ENCODE results near the gene MACROD2.
"Not testable (repeated sequence)": the region's sequence is repeated elsewhere in the genome, so short reads cannot be mapped to it uniquely, and the experiment has no call there.

The MACROD2 gene

DNA sequence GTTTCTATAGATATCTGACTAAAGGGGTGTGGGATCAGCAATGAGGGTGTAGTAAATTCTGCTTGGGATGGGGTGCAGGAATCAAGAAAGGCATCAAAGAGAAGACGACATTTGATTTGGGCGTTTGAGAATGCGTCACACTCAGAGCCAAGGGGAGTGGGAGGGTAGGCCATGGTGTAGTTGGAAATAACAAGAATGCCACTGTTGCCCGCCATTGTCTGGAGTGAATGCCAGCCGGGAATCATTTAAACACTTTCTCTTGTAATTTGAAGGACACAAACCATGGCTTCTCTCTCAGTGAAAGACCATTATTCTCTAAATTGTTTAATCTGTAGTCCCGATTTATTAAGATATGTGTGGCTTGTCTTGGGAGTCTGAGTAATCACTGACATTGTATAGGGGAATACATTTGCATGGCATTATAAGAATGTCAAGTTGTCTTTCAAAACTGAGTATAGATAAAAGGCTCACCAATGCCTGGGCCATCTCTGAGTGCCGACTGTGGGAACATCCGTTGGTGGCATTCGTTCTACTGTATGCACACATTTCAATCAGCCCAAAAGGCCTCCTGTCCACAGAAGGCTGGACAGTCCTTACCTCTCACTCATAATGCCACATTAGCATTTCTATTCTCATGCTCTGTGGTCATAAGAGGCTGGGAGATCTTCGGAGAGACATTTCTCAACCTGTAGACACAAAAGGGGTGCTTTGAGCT lies 1800.1 kb downstream of the MACROD2 start:
- DNase-seq (ENCODE audit: low spot score): no peak
- TF ChIP-seq, protein P1, sequence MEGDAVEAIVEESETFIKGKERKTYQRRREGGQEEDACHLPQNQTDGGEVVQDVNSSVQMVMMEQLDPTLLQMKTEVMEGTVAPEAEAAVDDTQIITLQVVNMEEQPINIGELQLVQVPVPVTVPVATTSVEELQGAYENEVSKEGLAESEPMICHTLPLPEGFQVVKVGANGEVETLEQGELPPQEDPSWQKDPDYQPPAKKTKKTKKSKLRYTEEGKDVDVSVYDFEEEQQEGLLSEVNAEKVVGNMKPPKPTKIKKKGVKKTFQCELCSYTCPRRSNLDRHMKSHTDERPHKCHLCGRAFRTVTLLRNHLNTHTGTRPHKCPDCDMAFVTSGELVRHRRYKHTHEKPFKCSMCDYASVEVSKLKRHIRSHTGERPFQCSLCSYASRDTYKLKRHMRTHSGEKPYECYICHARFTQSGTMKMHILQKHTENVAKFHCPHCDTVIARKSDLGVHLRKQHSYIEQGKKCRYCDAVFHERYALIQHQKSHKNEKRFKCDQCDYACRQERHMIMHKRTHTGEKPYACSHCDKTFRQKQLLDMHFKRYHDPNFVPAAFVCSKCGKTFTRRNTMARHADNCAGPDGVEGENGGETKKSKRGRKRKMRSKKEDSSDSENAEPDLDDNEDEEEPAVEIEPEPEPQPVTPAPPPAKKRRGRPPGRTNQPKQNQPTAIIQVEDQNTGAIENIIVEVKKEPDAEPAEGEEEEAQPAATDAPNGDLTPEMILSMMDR (IDR thresholded peaks at IDR 0.05; ENCODE audit: extremely low read depth, missing control alignments): no peak

DNA sequence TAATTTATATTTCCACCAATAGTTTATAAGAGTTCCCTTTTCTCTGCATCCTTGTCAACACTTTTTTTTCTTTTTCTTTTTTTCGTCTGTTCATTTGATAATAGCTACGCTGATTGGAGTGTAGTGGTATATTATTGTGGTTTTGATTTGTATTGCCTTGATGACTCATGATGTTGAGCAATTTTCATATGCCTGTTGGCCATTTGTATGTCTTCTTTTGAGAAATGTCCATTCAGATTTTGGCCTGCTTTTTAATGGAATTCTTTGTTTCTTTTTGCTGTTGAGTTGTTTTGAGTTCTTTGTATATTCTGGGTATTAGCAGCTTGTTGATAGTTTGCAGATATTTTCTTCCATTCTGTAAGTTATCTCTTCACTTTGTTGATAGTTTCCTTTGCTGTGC lies 1804.6 kb downstream of the MACROD2 start:
- DNase-seq (ENCODE audit: low spot score): no peak
- TF ChIP-seq, protein P1 (IDR thresholded peaks at IDR 0.05; ENCODE audit: extremely low read depth, missing control alignments): no peak

- TF ChIP-seq, protein P1 (IDR thresholded peaks at IDR 0.05; ENCODE audit: extremely low read depth, missing control alignments): no peak
- DNase-seq (ENCODE audit: low spot score): no peak
Measured at GRCh38 chr20:15802020-15802419, 1806.7 kb downstream of the MACROD2 start.

DNA sequence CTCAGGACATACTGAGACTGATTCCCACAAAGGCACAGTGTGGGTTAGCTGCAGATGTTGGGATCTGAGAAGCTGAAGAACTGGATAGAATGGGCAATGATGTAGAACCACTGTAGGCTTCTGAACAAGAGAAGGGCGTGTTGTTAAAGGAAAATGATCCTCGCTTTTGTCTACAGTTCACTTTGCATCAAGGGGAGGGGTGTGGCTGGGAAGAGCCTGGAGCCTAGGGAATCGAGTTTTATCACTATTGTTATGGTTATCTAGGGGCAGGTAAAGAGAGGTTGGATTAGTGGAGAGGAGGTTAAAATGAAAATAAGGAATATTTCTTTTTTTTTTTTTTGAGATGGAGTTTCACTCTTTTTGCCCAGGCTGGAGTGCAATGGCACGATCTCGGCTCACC lies 1809.8 kb downstream of the MACROD2 start:
- no peak for DNase-seq (ENCODE audit: low spot score)
- TF ChIP-seq, protein P1 (IDR thresholded peaks at IDR 0.05; ENCODE audit: extremely low read depth, missing control alignments): no peak

GRCh38 chr20:15806105-15806504 lies 1810.8 kb downstream of the MACROD2 start:
- DNase-seq (ENCODE audit: low spot score): no peak
- TF ChIP-seq, protein P1 (IDR thresholded peaks at IDR 0.05; ENCODE audit: extremely low read depth, missing control alignments): no peak

DNA sequence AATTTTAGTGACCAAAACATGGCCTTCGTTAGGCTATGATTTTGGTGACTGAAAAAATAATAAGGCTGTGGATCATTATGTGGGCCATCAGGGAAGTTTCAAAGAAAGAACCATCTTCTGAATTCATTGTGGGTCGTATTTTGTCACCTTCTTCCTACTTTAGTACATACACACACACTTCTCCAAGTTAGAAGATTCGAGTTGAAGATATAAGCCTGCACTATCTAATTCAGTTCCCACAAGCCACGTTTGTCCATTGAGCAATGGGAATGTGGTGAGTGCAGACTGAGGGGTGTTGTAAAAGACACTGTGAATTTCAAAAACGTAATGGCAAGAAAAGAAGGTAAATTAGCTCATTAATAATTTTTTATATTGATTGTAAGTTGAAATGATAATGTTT lies 1812.0 kb downstream of the MACROD2 start:
- DNase-seq (ENCODE audit: low spot score): no peak
- TF ChIP-seq, protein P1 (IDR thresholded peaks at IDR 0.05; ENCODE audit: extremely low read depth, missing control alignments): no peak

GRCh38 chr20:15807771-15808170 lies 1812.5 kb downstream of the MACROD2 start:
- not testable (repeated sequence) for DNase-seq (ENCODE audit: low spot score)

DNA sequence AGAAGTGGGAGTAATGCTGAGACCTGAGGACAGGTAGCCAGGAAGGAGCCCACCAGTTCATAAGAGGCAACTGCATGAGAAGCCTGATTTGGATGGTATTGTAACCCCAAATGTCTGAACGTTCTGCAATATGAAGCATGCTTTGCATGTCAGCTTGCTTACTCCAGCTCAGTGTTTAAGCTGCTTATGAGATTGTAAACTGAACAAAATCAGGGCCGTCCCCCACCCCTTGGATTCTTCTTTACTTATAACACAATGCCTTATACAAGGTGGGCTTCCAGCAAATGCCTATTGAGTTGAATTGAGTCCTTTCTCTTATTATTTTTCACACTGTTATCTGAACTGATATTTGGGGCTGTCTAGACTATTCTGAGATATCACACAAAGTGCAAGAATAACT lies 1816.6 kb downstream of the MACROD2 start:
- no peak for DNase-seq (ENCODE audit: low spot score)
- TF ChIP-seq, protein P1 (IDR thresholded peaks at IDR 0.05; ENCODE audit: extremely low read depth, missing control alignments): no peak
